ENCODE results near the gene RNU1-2.
"Not testable (repeated sequence)": the region's sequence is repeated elsewhere in the genome, so short reads cannot be mapped to it uniquely, and the experiment has no call there.

GRCh38 chr1:16860048-16860447 is 35.7 kb upstream of the RNU1-2 start:
- TF ChIP-seq CTCF, POLR2A (IDR thresholded peaks at IDR 0.05): not testable (repeated sequence)
